ENCODE measurements around the gene DNM2.

DNM2 gene

GRCh38 chr19:10855879-10856522 lies 138.1 kb downstream of the DNM2 start:
- TF ChIP-seq SIN3A (IDR thresholded peaks at IDR 0.05; ENCODE audit: borderline replicate concordance, insufficient read depth, low read length) (no peak), FOXP2 (optimal IDR thresholded peaks at IDR 0.05; ENCODE audit: borderline replicate concordance, extremely low read depth, extremely low read length, insufficient read depth) (no peak), POLR2AphosphoS5 (IDR thresholded peaks at IDR 0.05; ENCODE audit: low read depth, low read length) (no peak), REST (IDR thresholded peaks at IDR 0.05; ENCODE audit: insufficient read depth in 1 of 2, low read depth in 2 of 2, low read length in 2 of 2) (no peak), TAF1 (IDR thresholded peaks at IDR 0.05; ENCODE audit: borderline replicate concordance, insufficient read depth, low read length) (no peak)

GRCh38 chr19:10858204-10858828 lies 140.4 kb downstream of the DNM2 start:
- TF ChIP-seq POLR2AphosphoS5 (IDR thresholded peaks at IDR 0.05; ENCODE audit: low read depth, low read length), result no peak
- TF ChIP-seq TAF1 (IDR thresholded peaks at IDR 0.05; ENCODE audit: borderline replicate concordance, insufficient read depth, low read length), result no peak
- no peak for TF ChIP-seq FOXP2 (optimal IDR thresholded peaks at IDR 0.05; ENCODE audit: borderline replicate concordance, extremely low read depth, extremely low read length, insufficient read depth)
- no peak for TF ChIP-seq REST (IDR thresholded peaks at IDR 0.05; ENCODE audit: insufficient read depth in 1 of 2, low read depth in 2 of 2, low read length in 2 of 2)
- no peak for TF ChIP-seq SIN3A (IDR thresholded peaks at IDR 0.05; ENCODE audit: borderline replicate concordance, insufficient read depth, low read length)

- TF ChIP-seq SIN3A (IDR thresholded peaks at IDR 0.05; ENCODE audit: borderline replicate concordance, insufficient read depth, low read length) (no peak), REST (IDR thresholded peaks at IDR 0.05; ENCODE audit: insufficient read depth in 1 of 2, low read depth in 2 of 2, low read length in 2 of 2) (no peak), TAF1 (IDR thresholded peaks at IDR 0.05; ENCODE audit: borderline replicate concordance, insufficient read depth, low read length) (no peak), FOXP2 (optimal IDR thresholded peaks at IDR 0.05; ENCODE audit: borderline replicate concordance, extremely low read depth, extremely low read length, insufficient read depth) (no peak)
These were observed 143.3 kb downstream of the DNM2 start for GRCh38 chr19:10861103-10861651.

GRCh38 chr19:10862561-10863106 lies 144.8 kb downstream of the DNM2 start:
- no peak for TF ChIP-seq REST (IDR thresholded peaks at IDR 0.05; ENCODE audit: insufficient read depth in 1 of 2, low read depth in 2 of 2, low read length in 2 of 2)
